Stimulated activated CD4-positive, alpha-beta T cell treated with anti-CD3 and anti-CD28 coated beads, TNF-alpha, amount 100 ng/mL, for 48 hours (primary cell): Measurements from ENCODE around the gene LBP.
"Not testable (repeated sequence)": the region's sequence is repeated elsewhere in the genome, so short reads cannot be mapped to it uniquely, and the experiment has no call there.

Experiments
- DNase-seq, 3 donors: peaks; one replicate each; pipeline ENCODE4 v3.0.0-alpha.2; 2020; ENCODE audit warnings: low read depth in 3 of 3

LBP gene

GRCh38 chr20:38346247-38346651, at the start of gene LBP:
LBP (plus strand) TSS chr20:38346482; CDS start chr20:38346517, 35 bp downstream.
- no peak for DNase-seq

GRCh38 chr20:38297916-38298674, 48.2 kb upstream of the LBP start:
- no peak for DNase-seq

- DNase-seq: no peak
These were observed 47.5 kb upstream of the LBP start for GRCh38 chr20:38298768-38299288.

GRCh38 chr20:38299963-38300362, 46.3 kb upstream of the LBP start:
- DNase-seq: no peak

- no peak for DNase-seq
These were observed 45.8 kb upstream of the LBP start for GRCh38 chr20:38300438-38300837.

GRCh38 chr20:38301309-38301708, 45.0 kb upstream of the LBP start:
- no peak for DNase-seq

- no peak for DNase-seq
These were observed 43.5 kb upstream of the LBP start for GRCh38 chr20:38302786-38303185.

- DNase-seq: no peak
These were observed 42.3 kb upstream of the LBP start, which contains the start of gene BPI for GRCh38 chr20:38303908-38304379. BPI (plus strand) TSS chr20:38304156; CDS start chr20:38304224, 68 bp downstream.

- peak in 1 of 3 donors; percentile 20 for DNase-seq
These were observed 41.3 kb upstream of the LBP start for GRCh38 chr20:38304845-38305447.

GRCh38 chr20:38305541-38305940, 40.7 kb upstream of the LBP start:
- DNase-seq: no peak

GRCh38 chr20:38306379-38306778, 39.9 kb upstream of the LBP start:
- DNase-seq: no peak

- DNase-seq: no peak
These were observed 38.8 kb upstream of the LBP start for GRCh38 chr20:38307371-38308046.

- no peak for DNase-seq
These were observed 38.2 kb upstream of the LBP start for GRCh38 chr20:38308047-38308438.

- DNase-seq: no peak
These were observed 37.8 kb upstream of the LBP start for GRCh38 chr20:38308447-38308846.

- DNase-seq: no peak
These were observed 35.2 kb upstream of the LBP start for GRCh38 chr20:38311091-38311490.

- no peak for DNase-seq
These were observed 34.8 kb upstream of the LBP start for GRCh38 chr20:38311491-38311890.

- no peak for DNase-seq
These were observed 32.6 kb upstream of the LBP start for GRCh38 chr20:38313676-38314075.

GRCh38 chr20:38314350-38314749, 31.9 kb upstream of the LBP start:
- DNase-seq: not testable (repeated sequence)

GRCh38 chr20:38315290-38315966, 30.9 kb upstream of the LBP start:
- no peak for DNase-seq

GRCh38 chr20:38316341-38316740, 29.9 kb upstream of the LBP start:
- no peak for DNase-seq

GRCh38 chr20:38317422-38317821, 28.9 kb upstream of the LBP start:
- DNase-seq: no peak

- no peak for DNase-seq
These were observed 26.1 kb upstream of the LBP start for GRCh38 chr20:38320221-38320620.
